NCI-H2227 (cell line): ENCODE results near the gene KIF16B.

Experiments used
- DNase-seq: peaks from one replicate; lab custom pipeline; 2025; ENCODE audit not compliant: unreplicated experiment; lab: John Stamatoyannopoulos, UW

Gene KIF16B

GRCh38 chr20:16364320-16364687 is 208.9 kb downstream of the KIF16B start:
- DNase-seq, result no peak

- no peak for DNase-seq
These were observed 209.5 kb downstream of the KIF16B start for GRCh38 chr20:16363506-16364319.

GRCh38 chr20:16362642-16363041 is 210.6 kb downstream of the KIF16B start:
- DNase-seq, result no peak

GRCh38 chr20:16360668-16361067 is 212.6 kb downstream of the KIF16B start:
- DNase-seq, result no peak

- DNase-seq, result no peak
These were observed 219.8 kb downstream of the KIF16B start for GRCh38 chr20:16353417-16353781.

- no peak for DNase-seq
These were observed 220.4 kb downstream of the KIF16B start for GRCh38 chr20:16352751-16353416.

- DNase-seq, result no peak
These were observed 220.9 kb downstream of the KIF16B start for GRCh38 chr20:16352321-16352720.

- no peak for DNase-seq
These were observed 221.8 kb downstream of the KIF16B start for GRCh38 chr20:16351415-16351814.

- DNase-seq, result no peak
These were observed 222.8 kb downstream of the KIF16B start for GRCh38 chr20:16350465-16350864.

- no peak for DNase-seq
These were observed 223.6 kb downstream of the KIF16B start for GRCh38 chr20:16349523-16350260.

GRCh38 chr20:16346956-16347355 is 226.3 kb downstream of the KIF16B start:
- no peak for DNase-seq

- no peak for DNase-seq
These were observed 235.5 kb downstream of the KIF16B start for GRCh38 chr20:16337707-16338106.

GRCh38 chr20:16327606-16328005 is 245.6 kb downstream of the KIF16B start:
- DNase-seq, result no peak

- DNase-seq, result no peak
These were observed 252.0 kb downstream of the KIF16B start for GRCh38 chr20:16321291-16321690.

- DNase-seq, result no peak
These were observed 255.5 kb downstream of the KIF16B start for GRCh38 chr20:16317445-16318362.

GRCh38 chr20:16316513-16316912 is 256.7 kb downstream of the KIF16B start:
- no peak for DNase-seq

- no peak for DNase-seq
These were observed 258.5 kb downstream of the KIF16B start for GRCh38 chr20:16314748-16315159.

GRCh38 chr20:16314320-16314719 is 258.9 kb downstream of the KIF16B start:
- DNase-seq, result no peak

GRCh38 chr20:16313917-16314316 is 259.3 kb downstream of the KIF16B start:
- DNase-seq, result no peak

GRCh38 chr20:16312998-16313397 is 260.2 kb downstream of the KIF16B start:
- DNase-seq, result no peak

GRCh38 chr20:16311756-16312155 is 261.5 kb downstream of the KIF16B start:
- no peak for DNase-seq
